D721Med (cell line): Measurements from ENCODE around the gene PSME1.

Source experiments
- DNase-seq: peaks from one replicate; pipeline ENCODE4 v3.0.0; 2011; ENCODE audit warnings: low spot score; ENCODE audit not compliant: insufficient read length
- FAIRE-seq: peaks from 2 replicates; lab custom pipeline; 2011; peaks lifted over from hg19 to GRCh38; lab: Jason Lieb, UNC
- CTCF ChIP-seq: IDR thresholded peaks from 2 replicates; pipeline ENCODE4 v1.5.1; 2012; ENCODE audit warnings: mild to moderate bottlenecking, control low read depth; ENCODE audit not compliant: insufficient read depth; ENCODE audit errors: missing control alignments

The PSME1 gene

GRCh38 chr14:24147761-24148428, 11.9 kb downstream of the PSME1 start:
- DNase-seq (no peak), FAIRE-seq (no peak)
- no peak for TF ChIP-seq CTCF

GRCh38 chr14:24149302-24149969, 13.4 kb downstream of the PSME1 start:
- FAIRE-seq, result no peak

GRCh38 chr14:24150061-24150460, 14.1 kb downstream of the PSME1 start:
- no peak for DNase-seq
- FAIRE-seq, result no peak
- TF ChIP-seq CTCF, result no peak

More at GRCh38 chr14:24149302-24149969, 13.4 kb downstream of the PSME1 start:
- DNase-seq, result no peak
- TF ChIP-seq CTCF, result no peak

GRCh38 chr14:24150567-24150966, 14.6 kb downstream of the PSME1 start:
- DNase-seq, result no peak
- FAIRE-seq, result no peak
- TF ChIP-seq CTCF, result no peak

GRCh38 chr14:24150993-24151392, 15.0 kb downstream of the PSME1 start:
- no peak for DNase-seq
- TF ChIP-seq CTCF, result no peak
- no peak for FAIRE-seq

- no peak for FAIRE-seq
- no peak for DNase-seq
- TF ChIP-seq CTCF, result no peak
These were observed 15.5 kb downstream of the PSME1 start for GRCh38 chr14:24151404-24152080.
